ENCODE results near the gene TARS3.
"Not testable (repeated sequence)": the region's sequence is repeated elsewhere in the genome, so short reads cannot be mapped to it uniquely, and the experiment has no call there.

TARS3 gene

DNA sequence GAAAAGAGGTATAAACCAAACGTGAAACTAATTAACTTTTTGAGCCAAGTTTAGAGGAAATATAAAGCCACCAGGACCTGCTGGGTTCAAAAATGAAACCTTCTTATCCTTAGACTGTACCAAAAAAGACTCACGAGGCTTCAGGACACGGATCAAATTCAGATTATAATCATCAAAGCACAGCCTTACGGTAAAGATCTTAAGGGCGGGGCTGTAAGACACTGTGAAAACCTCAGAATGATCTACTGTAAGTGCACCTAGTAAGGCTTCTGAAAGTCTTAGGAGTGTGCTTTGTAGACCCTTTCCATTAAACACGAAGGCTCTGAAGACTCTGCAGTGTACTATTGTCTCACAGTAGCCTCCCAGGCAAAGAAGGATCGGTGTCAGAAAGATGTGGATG is 26.8 kb downstream of the TARS3 start:
- DNase-seq, result no peak

DNA sequence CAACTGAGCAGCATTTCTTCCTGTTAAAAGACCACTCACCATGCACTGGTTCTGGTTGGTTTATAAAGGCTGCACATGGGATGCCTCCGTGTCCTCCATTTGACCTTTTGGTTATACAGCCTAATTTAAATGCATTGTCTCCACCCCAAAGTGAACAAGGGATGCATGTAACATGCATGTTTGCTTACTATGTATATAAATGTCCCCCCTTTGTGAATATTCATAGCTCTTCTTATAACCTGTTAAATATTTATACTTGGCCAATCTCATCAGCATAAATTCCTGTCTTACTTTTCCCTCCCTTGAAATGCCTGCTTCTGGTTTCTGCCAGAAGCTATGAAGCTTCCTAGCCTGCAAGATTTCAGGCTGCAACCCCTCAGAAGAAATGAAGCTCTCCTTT is 27.4 kb downstream of the TARS3 start:
- DNase-seq, result no peak

DNA sequence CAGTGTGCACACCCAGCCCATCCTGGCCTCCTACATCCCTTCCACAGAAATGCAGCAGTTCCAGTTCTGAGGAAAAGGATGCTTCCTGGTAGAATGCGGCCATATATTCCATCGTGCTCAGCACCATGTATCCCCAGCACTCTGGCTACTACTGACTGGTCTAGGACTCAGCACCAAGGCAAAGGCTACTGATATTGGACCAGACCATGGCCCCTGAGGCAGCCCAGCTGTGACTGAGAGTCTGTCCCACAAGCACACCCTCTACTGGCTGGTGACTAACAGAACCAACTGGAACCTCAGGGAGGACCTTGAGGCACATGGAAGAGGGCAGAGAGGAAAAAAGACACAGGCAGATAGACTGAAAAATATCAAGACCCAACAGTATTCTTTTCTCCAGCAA is 30.0 kb downstream of the TARS3 start:
- DNase-seq, result no peak

DNA sequence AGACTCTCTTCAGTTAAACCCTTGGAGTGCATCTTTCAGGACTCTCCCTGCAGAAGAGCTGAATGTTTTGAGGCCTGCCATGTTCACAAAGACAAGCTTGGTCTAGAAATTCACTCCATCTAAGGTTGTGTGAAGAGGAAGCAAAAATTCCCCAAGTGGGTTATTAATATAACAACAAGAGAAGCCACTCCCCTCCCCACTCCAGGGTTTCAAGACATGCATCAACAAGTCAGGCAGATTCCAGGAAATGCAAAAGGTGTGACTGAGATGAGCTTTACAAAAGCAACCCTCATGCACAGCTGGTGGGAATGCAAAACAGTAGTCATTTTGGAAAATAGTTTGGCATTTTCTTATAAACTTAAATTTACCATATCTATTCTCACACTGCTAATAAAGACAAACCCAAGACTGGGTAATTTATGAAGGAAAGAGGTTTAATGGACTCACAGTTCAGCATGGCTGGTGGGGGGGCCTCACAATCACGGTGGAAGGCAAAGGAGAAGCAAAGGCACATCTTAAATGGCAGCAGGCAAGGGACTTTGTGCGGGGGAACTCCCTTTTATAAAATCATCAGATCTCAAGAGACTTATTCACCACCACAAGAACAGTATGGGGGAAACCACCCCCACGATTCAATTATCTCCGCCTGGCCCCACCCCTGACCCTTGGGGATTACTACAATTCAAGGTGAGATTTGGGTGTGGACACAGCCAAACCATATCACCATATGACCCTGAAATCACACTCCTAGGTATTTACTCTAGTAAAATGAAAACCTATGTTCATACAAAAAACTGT is 31.3 kb downstream of the TARS3 start:
- DNase-seq, result no peak

DNA sequence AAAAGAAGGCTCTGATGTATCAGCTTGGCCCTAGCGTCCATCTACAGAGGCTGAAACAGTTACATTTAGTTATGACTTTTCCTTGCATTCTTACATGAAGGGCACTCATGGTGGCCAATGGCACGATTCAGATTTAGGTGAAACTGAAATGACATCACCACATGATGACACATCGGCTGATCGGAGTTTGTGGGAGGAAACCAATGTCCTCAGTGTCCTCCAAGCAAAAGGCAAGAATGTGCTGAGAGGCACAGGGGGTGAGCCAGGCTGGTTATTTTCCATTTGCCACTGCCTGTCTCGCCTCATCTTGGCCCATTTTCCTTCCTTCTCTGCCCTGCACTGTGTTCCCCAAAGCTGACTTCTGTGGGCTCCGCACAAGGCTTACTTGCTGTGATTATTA is 34.4 kb downstream of the TARS3 start:
- DNase-seq, result peak; percentile 50

DNA sequence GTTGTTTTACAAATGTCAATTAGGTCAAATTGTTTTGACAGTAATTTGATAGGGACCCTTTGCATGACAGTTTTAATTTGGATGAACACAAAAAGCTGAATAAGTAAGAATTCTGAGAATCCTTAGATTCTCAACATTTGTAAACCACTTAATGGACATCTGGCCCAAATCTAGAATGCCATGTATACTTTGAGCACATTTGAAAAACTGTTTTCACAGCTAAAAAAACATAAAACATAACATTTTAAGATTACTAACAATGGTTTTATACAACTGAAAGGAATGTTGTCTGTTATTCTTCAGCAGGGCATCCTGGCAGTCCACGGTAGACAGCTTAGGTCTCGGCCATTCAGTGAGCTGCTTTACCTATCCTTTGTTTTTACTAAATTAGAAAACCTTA is 37.6 kb downstream of the TARS3 start:
- DNase-seq, result no peak

DNA sequence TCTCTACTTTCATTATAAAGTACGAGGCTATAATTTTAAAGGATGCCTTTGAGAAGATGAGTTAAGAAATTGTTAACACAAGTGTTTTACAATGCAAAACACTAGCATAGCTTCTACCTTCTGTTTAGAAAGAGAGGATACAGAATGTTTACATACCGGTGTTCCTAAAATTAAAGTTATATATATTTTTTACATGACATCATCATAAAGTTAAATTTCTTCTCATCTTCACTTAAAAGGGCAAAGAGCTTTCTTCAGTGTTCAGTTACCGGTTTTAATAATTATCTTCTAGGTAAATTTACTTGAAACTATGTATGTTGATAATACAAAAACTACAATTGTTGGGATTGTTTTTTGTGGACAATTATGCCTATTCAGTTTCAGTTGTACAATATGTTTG is 39.4 kb downstream of the TARS3 start:
- DNase-seq, result no peak

DNA sequence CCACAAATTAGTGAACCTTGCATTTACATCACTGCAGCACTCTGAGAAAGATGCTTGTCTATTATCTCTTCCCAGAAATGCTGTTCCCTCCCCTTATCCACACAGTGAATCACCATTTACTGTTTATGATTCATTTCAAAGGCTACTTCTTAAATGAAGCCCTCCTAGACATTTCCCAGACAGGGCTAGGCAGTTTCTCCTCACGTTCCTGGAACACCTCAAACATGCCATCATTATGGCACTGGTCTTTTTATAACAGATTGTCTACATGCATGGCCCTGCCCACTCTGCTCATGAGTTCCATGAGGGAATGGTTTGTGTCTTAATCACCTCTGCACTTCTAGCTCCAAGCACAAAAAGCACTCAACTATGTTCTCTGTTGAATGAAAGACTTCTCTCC is 39.9 kb downstream of the TARS3 start:
- peak; percentile 85 for DNase-seq

DNA sequence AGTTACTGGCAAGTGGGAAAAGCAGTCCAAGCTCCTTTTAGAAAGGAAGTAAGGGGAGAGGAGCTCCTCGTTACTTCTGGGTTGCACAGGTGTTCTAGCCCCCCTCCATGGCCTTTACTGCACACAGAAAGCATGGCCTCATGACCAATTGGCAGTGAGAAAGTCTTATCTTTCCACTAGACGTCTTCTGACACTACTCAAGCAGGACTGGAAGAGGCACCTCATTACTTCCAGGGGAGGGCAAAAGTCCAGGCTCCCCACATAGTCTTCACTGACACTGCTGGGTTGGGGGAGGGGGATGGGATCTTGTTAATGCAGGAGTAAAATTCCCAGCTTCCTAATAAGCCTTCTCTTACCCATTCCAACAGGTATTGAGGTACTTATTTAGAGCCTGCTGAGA is 44.5 kb downstream of the TARS3 start:
- DNase-seq, result no peak

DNA sequence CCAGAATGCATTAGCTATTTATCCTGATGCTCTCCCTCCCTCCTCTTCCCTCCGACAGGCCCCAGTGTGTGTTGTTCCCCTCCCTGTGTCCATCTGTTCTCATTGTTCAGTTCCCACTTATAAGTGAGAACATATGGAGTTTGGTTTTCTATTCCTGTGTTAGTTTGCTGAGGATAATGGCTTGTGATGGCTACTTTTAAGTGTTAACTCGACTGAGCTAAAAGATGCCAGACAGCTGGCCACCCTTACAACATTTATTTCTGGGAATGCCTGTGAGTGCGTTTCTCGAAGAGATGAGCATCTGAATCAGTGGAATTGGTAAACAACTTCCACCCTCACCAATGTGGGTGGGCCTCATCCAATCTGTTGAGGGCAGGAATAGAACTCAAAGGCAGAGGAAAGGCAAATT is 47.3 kb downstream of the TARS3 start:
- DNase-seq, result peak; percentile 50

DNA sequence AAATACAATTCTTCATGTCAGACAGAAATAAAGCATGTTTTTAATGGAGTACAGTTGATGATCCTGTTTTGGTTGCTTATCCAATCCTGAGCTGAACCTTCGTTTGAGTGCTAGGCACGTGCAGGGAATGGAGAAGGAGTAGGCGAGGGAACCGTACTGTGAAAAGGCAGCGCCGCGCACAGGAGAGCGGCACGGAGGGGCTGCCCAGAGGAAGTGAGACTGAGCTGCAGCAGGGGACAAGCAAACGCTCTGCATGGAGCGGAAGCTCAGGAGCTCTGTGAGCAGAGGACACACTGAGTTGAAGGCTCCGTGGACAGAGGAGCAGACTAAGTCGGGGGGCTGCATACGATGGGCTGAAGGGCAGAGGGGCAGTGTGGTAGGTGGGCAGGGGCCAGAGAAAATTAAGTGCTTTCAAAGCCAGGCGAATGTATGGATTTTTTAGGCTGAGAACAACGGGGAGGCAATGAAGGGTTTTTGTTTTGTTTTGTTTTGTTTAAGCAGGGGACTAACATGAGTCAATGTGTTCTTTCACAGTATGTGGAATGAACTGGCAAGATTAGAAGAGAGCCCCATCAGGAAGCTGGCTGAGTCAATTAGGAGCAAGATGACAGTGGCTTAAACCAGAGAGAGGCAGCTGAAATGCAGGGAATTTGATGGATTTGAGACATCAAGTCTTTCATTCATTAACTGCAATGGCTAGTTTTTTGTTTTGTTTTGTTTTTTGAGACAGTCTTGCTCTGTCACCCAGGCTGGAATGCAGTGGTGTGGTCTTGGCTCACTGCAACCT is 48.3 kb downstream of the TARS3 start:
- DNase-seq, result peak; percentile 74

DNA sequence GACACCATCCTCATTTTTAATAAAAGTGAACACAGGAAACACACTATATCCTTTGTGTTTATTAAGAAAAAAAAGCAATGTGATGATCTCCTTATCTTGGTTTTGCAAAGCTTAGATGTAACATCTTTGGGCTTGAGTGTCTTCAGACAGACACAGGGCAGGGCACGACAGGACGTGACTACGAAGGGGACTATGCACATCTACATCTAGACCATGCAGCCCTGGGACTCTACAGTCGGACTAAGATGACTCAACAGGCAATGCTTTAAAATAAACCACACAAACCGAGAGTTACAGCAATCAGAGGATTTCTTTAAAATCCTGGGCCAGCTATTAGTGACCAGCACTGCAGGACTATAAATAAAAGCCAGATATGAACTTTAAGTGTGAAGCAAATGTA is 49.3 kb downstream of the TARS3 start:
- DNase-seq, result peak; percentile 88

DNA sequence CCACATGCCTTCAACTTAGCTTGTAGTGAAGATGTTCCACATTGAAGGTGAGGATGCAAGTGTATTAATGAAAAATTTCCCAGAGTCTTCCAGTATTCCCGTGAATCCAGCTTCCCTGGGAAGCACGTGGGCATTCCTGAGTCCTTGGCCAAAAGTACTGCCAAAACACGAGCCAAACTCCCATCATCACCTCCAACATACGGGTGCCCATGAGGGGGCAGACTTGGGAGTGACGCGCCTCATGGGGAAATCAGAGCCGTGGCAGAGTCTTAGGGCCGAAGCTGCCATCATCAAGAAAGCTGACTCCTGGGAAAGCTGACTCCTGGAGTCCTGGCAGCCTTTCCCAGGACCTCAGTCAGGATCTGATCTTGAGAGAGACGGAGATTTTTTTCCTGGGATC is 52.0 kb downstream of the TARS3 start:
- DNase-seq, result no peak

DNA sequence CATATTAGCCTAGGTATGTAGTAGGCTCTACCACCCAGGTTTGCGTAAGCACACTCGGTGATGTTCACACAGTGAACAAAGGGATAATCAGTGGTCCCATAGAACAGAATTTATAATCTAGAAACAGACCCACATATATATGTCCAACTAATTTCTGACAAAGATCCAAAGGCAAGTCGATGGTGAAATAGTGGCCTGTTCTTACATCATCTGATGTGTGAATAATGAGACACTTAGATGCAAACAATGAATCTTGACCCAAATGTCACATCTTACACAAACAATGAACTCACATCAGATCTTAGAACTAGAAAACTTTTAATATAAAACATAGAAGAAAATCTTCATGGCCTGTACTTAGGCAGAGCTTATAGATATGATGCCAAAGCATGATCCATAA is 54.5 kb downstream of the TARS3 start:
- no peak for DNase-seq

DNA sequence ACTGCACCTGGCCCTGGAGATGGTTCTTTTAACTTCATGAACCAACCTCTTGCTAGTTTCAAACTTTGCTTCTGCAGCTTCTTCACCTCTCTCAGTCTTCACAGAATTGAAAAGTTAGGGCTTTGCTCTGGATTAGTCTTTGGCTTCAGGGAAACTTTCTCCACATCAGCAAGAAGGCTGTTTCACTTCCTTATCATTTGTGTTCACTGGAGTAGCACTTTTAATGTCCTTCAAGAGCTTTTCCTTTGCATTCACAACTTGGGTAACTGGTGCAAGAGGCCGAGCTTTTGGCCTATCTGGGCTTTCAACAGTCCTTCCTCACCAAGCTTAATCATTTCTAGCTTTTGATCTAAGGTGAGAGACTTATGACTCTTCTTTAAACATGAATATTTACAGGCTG is 56.4 kb downstream of the TARS3 start:
- DNase-seq, result no peak

DNA sequence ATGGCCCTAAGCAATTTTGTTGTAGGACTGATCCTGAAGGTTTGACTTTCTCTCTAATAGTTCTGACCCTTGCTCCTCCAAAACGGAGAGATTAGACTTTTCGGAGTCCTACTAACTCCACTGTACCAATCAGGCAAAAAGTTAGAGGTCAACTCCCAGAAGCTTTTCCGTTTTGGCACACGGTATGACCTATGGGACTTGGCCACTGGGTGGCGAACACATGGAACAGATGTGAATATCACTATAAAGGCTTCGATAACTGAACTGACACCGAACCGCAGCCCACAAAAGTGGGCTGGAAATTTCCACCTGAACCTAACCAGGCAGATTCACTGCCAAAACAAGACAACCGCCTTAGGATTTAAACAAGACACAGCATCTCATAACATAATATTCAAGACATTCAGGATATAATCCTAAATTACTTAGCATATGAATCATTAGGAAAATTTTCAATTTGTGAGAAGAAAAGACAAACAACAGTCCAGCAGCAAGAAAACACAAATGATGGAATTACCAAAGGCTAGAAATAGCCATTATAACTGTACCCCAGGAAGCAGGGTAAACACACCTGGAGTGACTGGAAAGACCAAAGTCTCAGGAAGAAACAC is 59.9 kb downstream of the TARS3 start:
- no peak for DNase-seq

DNA sequence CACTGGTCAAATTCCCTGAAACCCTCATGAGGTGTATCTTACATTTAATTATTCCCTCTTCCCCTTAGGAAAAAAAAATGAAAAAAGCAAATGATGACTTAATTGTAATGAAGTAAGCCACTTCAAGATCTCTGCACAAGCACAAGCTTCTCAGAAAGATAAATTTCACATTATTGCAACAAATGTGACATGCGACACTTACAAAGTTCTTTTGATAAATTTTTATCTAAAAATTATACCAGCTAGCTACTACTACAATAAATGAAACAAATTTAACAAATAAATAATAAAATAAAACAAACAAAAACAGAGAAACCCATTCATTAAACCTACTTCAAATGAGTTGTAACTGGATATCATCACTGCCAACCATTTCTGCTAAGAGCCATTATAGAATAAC is 62.1 kb downstream of the TARS3 start:
- DNase-seq, result no peak

DNA sequence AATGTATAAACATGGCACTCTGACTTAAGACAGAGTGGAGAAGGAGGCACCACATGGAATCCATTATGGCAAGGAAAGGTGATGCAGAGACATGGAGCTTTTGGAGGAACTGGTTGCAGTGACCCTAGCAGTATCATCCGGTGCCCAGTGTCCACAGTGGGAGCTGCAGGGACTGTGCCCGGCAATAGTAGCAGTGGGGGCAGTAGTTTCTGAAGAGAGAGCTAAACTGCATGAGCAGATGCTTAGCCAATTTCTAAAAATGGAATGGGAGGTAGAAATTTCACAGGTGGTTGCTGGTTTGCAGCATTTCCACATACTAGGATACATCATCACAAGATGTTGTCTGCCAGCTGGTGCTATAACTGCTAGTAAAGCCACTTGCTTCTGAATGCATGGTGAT is 64.3 kb downstream of the TARS3 start:
- DNase-seq, result no peak

DNA sequence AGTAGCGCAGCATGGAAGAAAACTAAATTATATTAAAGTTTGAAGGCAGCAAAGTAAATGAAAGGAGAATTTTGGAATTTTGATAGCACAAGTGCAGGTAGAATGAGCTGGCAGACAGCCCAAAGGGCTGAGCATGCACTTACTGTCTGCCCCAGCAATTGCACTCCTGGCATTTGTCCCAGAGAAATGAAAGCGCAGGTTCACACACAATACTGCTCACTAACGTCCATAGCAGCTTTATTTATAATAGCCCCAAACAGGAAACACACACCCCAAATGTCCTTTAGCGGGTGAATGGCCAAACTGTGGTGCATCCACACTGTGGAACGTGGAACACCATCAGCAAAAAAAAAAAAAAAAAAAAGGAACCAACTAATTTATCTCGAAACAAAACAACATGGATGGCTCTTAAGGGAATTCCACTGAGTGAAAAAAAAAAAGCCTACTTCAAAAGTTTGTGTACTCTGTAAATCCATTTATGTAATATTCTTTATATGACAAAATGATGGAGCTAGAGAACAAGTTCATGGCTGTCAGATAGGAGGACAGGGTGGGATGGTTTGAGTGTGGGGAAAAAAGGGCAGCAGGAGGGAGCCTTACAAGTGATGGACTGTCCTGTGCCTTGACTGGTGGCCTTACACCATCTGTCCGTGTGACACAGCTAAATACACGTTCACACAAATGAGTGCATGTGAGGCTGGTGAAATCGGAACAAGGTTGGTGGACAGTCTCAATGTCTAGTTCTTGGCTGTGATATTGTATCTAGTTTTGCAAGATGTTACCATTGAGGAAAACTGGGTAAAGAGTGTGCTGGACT is 66.1 kb downstream of the TARS3 start:
- no peak for DNase-seq

DNA sequence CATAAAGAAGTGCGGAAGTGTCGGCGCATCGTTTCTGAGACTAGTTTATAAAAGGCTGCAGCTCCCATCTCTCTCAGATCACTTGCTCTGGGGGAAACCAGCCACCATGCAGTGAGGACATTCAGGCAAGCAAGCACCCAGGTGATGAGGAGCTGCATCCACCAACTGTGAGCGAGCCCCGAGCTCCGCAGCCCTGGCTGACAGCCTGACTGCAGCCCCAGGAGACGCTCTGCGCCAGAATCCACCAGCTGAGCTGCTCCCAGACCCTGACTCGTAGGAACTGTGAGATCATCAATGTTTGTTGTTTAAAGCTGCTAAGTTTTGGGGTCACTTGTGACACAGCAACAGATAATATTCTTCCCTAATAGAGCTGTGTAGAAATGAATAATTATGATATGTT is 67.1 kb downstream of the TARS3 start:
- DNase-seq, result no peak

DNA sequence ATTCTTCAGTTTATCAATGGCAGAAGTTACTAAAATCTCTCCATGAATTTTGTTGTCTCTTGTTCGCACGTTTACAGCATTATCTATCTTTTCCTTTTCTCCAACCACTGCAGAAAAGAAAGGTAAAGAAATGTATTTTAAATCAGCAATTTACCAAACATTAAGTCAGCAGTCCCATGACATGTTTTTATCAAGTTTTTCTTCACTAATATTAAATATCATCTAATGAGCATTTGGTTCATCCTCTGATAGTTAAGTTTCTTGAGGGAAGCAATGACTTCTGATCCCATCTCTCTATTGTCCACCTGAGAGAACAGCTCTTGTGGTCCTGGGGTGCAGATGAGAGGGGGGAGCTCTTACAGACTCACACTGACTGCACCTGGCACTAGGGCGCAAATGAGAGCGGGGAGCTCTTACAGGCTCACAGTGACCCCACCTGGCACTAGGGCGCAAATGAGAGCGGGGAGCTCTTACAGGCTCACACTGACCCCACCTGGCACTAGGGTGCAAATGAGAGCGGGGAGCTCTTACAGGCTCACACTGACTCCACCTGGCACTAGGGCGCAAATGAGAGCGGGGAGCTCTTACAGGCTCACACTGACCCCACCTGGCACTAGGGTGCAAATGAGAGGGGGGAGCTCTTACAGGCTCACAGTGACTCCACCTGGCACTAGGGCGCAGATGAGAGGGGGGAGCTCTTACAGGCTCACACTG is 69.5 kb downstream of the TARS3 start:
- DNase-seq, result not testable (repeated sequence)

DNA sequence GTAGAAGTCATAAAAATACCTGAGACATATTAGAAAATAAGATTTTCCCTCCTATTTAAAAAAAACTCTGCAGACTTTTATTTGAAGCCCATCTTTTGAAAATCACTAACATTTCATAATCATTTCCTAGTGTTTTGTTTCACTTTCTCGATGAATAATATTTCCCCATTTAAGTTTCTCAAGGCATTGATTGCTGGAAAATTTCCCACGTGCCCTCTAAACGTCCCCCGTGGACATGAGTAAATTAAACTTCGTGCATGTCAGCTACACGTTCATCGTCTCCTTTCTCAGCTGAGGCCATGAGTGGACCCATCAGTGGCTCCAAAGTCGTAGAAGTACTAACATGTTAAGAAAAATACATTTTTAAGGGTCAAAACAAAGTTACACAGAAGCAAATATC is 70.1 kb downstream of the TARS3 start:
- DNase-seq, result no peak
